ENCODE measurements around the gene CDK5RAP2. TPM values are rescaled to one million over a fixed set of nuclear protein-coding genes. Genes with fewer than 3 reads are reported as not detected.

CDK5RAP2 gene
- total and polyA plus RNA-seq, 2 experiments from 2014 or later, result 52.6 to 77.0 TPM

DNA sequence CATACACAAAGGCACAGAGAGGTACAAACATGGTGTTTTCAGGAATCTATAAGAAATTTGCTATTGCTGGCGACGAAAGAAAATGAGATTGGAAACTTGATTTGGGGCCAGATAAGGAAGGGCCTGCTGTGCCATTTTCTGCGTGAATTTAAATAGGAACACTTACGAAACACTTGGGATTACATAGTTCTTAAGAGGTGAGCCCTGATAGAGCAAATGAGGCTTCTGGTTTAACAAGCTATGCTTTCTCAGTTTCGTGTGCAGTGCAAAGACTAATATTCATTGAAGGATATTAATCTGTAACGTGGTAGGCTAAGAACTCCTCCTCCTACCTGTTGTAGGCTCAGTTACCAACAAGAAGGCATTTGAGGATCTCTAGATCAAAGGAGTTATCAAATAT, 93.1 kb downstream of the CDK5RAP2 start:
- TF ChIP-seq EZH2 (IDR thresholded peaks at IDR 0.05; ENCODE audit: insufficient read depth, poor library complexity, severe bottlenecking), result no peak
- TF ChIP-seq EZH2phosphoT487 (IDR thresholded peaks at IDR 0.05; ENCODE audit: insufficient read depth, low read depth), result no peak
- Histone ChIP-seq H3K9me2 (ENCODE audit: insufficient read depth) (no peaks in the 10 kb centered on the region), H3K27me3 (replicated peaks; ENCODE audit: insufficient read depth) (no peaks in the 10 kb centered on the region), H3K4me1 (ENCODE audit: insufficient read depth) (peaks cover 13% of the 10 kb centered on the region; the same call in 1 of the 2 replicates), H3K79me2 (ENCODE audit: insufficient read depth) (no peaks in the 10 kb centered on the region), H2AFZ (no peak overlapping the region), H4K20me1 (ENCODE audit: insufficient read depth) (no peaks in the 10 kb centered on the region), H3K36me3 (ENCODE audit: low read depth) (peaks cover 13% of the 10 kb centered on the region; the same call in 1 of the 2 replicates), H3F3A (ENCODE audit: insufficient read depth) (0 out of 2 replicates have a peak, but pooled peaks cover 5% of the 10 kb centered on the region), H3K4me2 (ENCODE audit: unreplicated experiment) (no peak overlapping the region), H3K9ac (no peak overlapping the region), H3K4me3 (no peak overlapping the region), H3K9me3 (ENCODE audit: low read depth) (no peaks in the 10 kb centered on the region), H3K27ac (0 out of 2 replicates have a peak overlapping the region, but pooled peaks have one; percentile 13)
- in situ Hi-C loops (cut with MboI), result loop anchor here (25.0 kb wide), 1 partner anchor 1125 kb away; the partner anchor contains the start of gene BRINP1
- 79 to 80% methylated on average over 6 of the region's 6 CpGs for WGBS, 2 experiments (ENCODE audit: low coverage in 1 of 2, low lambda C conversion rate in 2 of 2, missing lambda C conversion rate in 2 of 2)
- DNase-seq, result no peak

GRCh38 chr9:120486347-120486746, 93.6 kb downstream of the CDK5RAP2 start:
- no peaks in the 10 kb centered on the region for H4K20me1 ChIP-seq (ENCODE audit: insufficient read depth)
- no peak for TF ChIP-seq EZH2 (IDR thresholded peaks at IDR 0.05; ENCODE audit: insufficient read depth, poor library complexity, severe bottlenecking)
- TF ChIP-seq EZH2phosphoT487 (IDR thresholded peaks at IDR 0.05; ENCODE audit: insufficient read depth, low read depth), result no peak
- H3K4me3 ChIP-seq, result no peak overlapping the region
- peak; percentile 62 for DNase-seq
- H3F3A ChIP-seq (ENCODE audit: insufficient read depth), result 0 out of 2 replicates have a peak, but pooled peaks cover 5% of the 10 kb centered on the region
- 45 to 56% methylated on average over 4 of the region's 4 CpGs for WGBS, 2 experiments (ENCODE audit: low coverage in 1 of 2, low lambda C conversion rate in 2 of 2, missing lambda C conversion rate in 2 of 2)
- no peak overlapping the region for H3K9ac ChIP-seq
- in situ Hi-C loops (cut with MboI), result loop anchor here (25.0 kb wide), 1 partner anchor 1124 kb away; the partner anchor contains the start of gene BRINP1
- no peaks in the 10 kb centered on the region for H3K79me2 ChIP-seq (ENCODE audit: insufficient read depth)
- H3K4me2 ChIP-seq (ENCODE audit: unreplicated experiment), result no peak overlapping the region
- no peaks in the 10 kb centered on the region for H3K9me3 ChIP-seq (ENCODE audit: low read depth)
- 0 out of 2 replicates have a peak overlapping the region, but pooled peaks have one; percentile 13 for H3K27ac ChIP-seq
- peaks cover 11% of the 10 kb centered on the region; the same call in 1 of the 2 replicates for H3K4me1 ChIP-seq (ENCODE audit: insufficient read depth)
- H3K27me3 ChIP-seq (replicated peaks; ENCODE audit: insufficient read depth), result no peaks in the 10 kb centered on the region
- no peaks in the 10 kb centered on the region for H3K9me2 ChIP-seq (ENCODE audit: insufficient read depth)
- peaks cover 13% of the 10 kb centered on the region; the same call in 1 of the 2 replicates for H3K36me3 ChIP-seq (ENCODE audit: low read depth)
- H2AFZ ChIP-seq, result no peak overlapping the region

GRCh38 chr9:120485788-120486187, 94.2 kb downstream of the CDK5RAP2 start:
- in situ Hi-C loops (cut with MboI), result loop anchor here (25.0 kb wide), 1 partner anchor 1123 kb away; the partner anchor contains the start of gene BRINP1
- Histone ChIP-seq H3K4me2 (ENCODE audit: unreplicated experiment) (no peak overlapping the region), H3F3A (ENCODE audit: insufficient read depth) (0 out of 2 replicates have a peak, but pooled peaks cover 5% of the 10 kb centered on the region), H3K36me3 (ENCODE audit: low read depth) (peaks cover 13% of the 10 kb centered on the region; the same call in 1 of the 2 replicates), H3K9me3 (ENCODE audit: low read depth) (no peaks in the 10 kb centered on the region), H3K4me1 (ENCODE audit: insufficient read depth) (peaks cover 13% of the 10 kb centered on the region), H3K4me3 (no peak overlapping the region), H2AFZ (no peak overlapping the region), H3K27ac (no peak overlapping the region), H3K27me3 (replicated peaks; ENCODE audit: insufficient read depth) (no peaks in the 10 kb centered on the region), H3K9me2 (ENCODE audit: insufficient read depth) (no peaks in the 10 kb centered on the region), H3K79me2 (ENCODE audit: insufficient read depth) (no peaks in the 10 kb centered on the region), H3K9ac (no peak overlapping the region), H4K20me1 (ENCODE audit: insufficient read depth) (no peaks in the 10 kb centered on the region)
- no peak for DNase-seq
- WGBS, 2 experiments (ENCODE audit: low coverage in 1 of 2, low lambda C conversion rate in 2 of 2, missing lambda C conversion rate in 2 of 2), result 89% methylated on average over 3 of the region's 3 CpGs
- TF ChIP-seq EZH2phosphoT487 (IDR thresholded peaks at IDR 0.05; ENCODE audit: insufficient read depth, low read depth), result no peak
- TF ChIP-seq EZH2 (IDR thresholded peaks at IDR 0.05; ENCODE audit: insufficient read depth, poor library complexity, severe bottlenecking), result no peak

GRCh38 chr9:120484162-120484561, 95.8 kb downstream of the CDK5RAP2 start:
- H3K9me2 ChIP-seq (ENCODE audit: insufficient read depth), result no peaks in the 10 kb centered on the region
- no peak overlapping the region for H2AFZ ChIP-seq
- H3F3A ChIP-seq (ENCODE audit: insufficient read depth), result 0 out of 2 replicates have a peak, but pooled peaks cover 5% of the 10 kb centered on the region
- H3K27me3 ChIP-seq (replicated peaks; ENCODE audit: insufficient read depth), result no peaks in the 10 kb centered on the region
- H3K36me3 ChIP-seq (ENCODE audit: low read depth), result peaks cover 9% of the 10 kb centered on the region; the same call in 1 of the 2 replicates
- TF ChIP-seq EZH2phosphoT487 (IDR thresholded peaks at IDR 0.05; ENCODE audit: insufficient read depth, low read depth) (no peak), EZH2 (IDR thresholded peaks at IDR 0.05; ENCODE audit: insufficient read depth, poor library complexity, severe bottlenecking) (no peak)
- H3K79me2 ChIP-seq (ENCODE audit: insufficient read depth), result no peaks in the 10 kb centered on the region
- WGBS, 2 experiments (ENCODE audit: low coverage in 1 of 2, low lambda C conversion rate in 2 of 2, missing lambda C conversion rate in 2 of 2), result 84 to 89% methylated on average over 5 of the region's 5 CpGs
- peaks cover 17% of the 10 kb centered on the region for H3K4me1 ChIP-seq (ENCODE audit: insufficient read depth)
- H4K20me1 ChIP-seq (ENCODE audit: insufficient read depth), result no peaks in the 10 kb centered on the region
- no peak overlapping the region for H3K4me3 ChIP-seq
- in situ Hi-C loops (cut with MboI), result loop anchor here (25.0 kb wide), 1 partner anchor 1122 kb away; the partner anchor contains the start of gene BRINP1
- no peak for DNase-seq
- H3K9me3 ChIP-seq (ENCODE audit: low read depth), result no peaks in the 10 kb centered on the region
- no peak overlapping the region for H3K9ac ChIP-seq
- no peak overlapping the region for H3K4me2 ChIP-seq (ENCODE audit: unreplicated experiment)
- no peak overlapping the region for H3K27ac ChIP-seq
